Epithelial cell of esophagus (primary cell): ENCODE measurements around the gene PRR16.

ENCODE experiments used
- DNase-seq: peaks from one replicate; pipeline ENCODE4 v3.0.0; 2010; ENCODE audit warnings: low read depth
- H3K4me3 ChIP-seq: 2 replicates; pipeline ENCODE4 v1.5.1; 2011; ENCODE audit warnings: mild to moderate bottlenecking, low read length, control low read depth
- TF ChIP-seq, protein P1 (sequence below): IDR thresholded peaks from 2 replicates; pipeline ENCODE4 v1.5.1; 2011; ENCODE audit warnings: low read depth, mild to moderate bottlenecking, low read length, control low read depth, inconsistent platforms; ENCODE audit not compliant: insufficient read depth; ENCODE audit errors: missing control alignments

Gene PRR16

GRCh38 chr5:120539471-120539870 lies 75.4 kb downstream of the PRR16 start:
- H3K4me3 ChIP-seq = no peak overlapping the region
- TF ChIP-seq, protein P1, sequence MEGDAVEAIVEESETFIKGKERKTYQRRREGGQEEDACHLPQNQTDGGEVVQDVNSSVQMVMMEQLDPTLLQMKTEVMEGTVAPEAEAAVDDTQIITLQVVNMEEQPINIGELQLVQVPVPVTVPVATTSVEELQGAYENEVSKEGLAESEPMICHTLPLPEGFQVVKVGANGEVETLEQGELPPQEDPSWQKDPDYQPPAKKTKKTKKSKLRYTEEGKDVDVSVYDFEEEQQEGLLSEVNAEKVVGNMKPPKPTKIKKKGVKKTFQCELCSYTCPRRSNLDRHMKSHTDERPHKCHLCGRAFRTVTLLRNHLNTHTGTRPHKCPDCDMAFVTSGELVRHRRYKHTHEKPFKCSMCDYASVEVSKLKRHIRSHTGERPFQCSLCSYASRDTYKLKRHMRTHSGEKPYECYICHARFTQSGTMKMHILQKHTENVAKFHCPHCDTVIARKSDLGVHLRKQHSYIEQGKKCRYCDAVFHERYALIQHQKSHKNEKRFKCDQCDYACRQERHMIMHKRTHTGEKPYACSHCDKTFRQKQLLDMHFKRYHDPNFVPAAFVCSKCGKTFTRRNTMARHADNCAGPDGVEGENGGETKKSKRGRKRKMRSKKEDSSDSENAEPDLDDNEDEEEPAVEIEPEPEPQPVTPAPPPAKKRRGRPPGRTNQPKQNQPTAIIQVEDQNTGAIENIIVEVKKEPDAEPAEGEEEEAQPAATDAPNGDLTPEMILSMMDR = no peak
- peak; percentile 9 for DNase-seq

DNA sequence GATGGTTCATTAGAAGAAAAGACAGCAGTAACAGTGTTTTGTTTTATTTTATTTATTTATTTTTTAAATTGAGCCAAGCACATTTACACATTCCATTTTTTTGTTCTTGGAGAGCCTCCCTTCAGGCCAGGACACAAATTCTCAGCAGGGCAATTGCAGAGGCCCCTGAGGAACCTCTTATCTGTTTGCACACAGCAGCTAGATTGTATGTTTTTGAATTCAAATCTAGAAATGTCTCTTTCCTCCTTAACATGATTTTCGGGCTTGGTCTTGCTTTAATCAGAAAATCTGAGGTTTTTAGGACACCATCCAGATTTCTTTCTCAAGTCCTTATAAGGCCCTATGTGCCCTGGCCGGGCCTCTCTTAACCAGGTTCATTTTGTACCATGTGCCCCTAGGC lies 76.0 kb downstream of the PRR16 start:
- no peak overlapping the region for H3K4me3 ChIP-seq
- no peak for DNase-seq
- TF ChIP-seq, protein P1 = no peak

DNA sequence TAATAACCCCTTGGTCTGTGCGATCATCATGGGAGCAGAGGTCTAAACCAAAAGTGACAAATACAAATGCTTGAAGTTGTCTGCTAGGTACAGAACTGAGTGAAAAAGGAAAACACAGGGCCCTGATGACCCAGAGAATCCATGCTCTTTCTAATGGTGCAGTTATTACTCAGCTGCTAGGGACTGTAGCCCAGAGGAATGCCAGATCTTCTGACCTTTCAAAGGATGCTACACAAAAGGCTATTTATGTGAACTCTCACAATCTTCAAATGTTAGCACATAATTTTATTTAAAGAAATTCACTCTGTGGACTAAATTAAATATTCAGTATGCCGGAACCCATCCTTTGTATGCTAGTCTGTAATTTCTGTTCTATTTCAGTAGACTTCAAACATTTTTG lies 79.9 kb downstream of the PRR16 start:
- TF ChIP-seq, protein P1 = no peak
- H3K4me3 ChIP-seq = no peak overlapping the region
- no peak for DNase-seq

DNA sequence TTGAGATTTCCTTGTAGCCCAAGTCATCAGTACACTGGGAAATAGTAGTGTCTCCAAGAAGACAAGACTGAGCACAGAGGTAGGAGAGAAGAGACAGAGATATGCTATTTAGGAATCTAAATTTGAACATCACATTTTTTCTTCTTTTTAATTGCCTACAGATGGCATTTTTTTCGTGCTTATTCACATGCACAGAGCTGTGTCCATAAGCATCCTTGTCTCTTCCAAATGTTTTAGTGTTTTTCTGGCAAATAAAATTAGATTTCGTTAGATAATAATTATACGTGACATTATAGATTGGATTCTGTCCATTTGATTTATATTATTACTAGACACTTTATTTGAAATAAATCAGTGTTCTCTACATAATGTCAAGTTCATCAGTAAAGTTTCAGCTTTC lies 80.9 kb downstream of the PRR16 start:
- H3K4me3 ChIP-seq = no peak overlapping the region
- no peak for DNase-seq
- TF ChIP-seq, protein P1 = no peak

DNA sequence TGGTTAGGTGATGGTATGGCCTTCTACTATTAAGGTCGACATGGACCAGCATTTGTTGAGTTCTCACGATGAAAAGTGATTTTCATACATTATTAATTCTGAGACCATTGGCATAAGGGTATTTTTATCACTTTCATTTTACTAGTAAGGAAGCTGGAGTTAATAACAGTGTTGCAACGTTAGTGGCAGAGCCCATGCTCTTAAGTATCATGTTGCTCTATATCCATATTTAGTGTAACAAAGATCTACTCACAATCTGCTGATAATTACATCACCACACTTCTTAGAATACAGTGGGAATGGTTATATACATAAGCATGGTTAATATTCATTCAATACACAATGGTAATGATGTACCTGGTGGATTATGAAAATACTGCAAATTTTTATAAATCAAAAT lies 81.9 kb downstream of the PRR16 start:
- no peak overlapping the region for H3K4me3 ChIP-seq
- TF ChIP-seq, protein P1 = no peak
- no peak for DNase-seq

DNA sequence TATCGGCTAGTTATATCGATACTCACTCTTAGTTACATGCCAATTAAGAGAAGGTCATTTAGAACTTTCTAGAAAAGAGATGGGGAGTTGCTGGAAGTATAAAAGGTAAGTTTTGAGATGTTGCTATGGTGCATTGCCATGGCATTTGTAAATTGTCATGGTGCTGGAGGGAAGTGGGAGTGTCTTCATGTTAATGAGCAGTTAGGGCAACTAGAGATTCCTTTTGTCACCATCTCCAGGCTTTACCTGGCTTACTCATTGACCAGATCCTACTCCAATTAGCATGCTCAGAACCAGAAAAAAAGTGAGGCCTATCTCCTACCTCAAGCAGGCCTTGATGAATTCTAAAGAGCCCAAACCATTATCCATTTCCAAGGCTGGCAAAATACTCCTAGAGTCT lies 82.8 kb downstream of the PRR16 start:
- TF ChIP-seq, protein P1 = no peak
- no peak overlapping the region for H3K4me3 ChIP-seq
- no peak for DNase-seq

GRCh38 chr5:120550358-120550757 lies 86.3 kb downstream of the PRR16 start:
- peak; percentile 23 for DNase-seq
- TF ChIP-seq, protein P1 = no peak
- H3K4me3 ChIP-seq = no peak overlapping the region
